ENCODE measurements around the gene SLC2A13. TPM values are rescaled to one million over a fixed set of nuclear protein-coding genes. Genes with fewer than 3 reads are reported as not detected.

SLC2A13 gene
- total and polyA plus RNA-seq, 10 donors = 1.1 to 17.1 (median 7.6) TPM

- TF ChIP-seq CTCF (IDR thresholded peaks at IDR 0.05 in 8 of 11, conservative IDR thresholded peaks at IDR 0.05 in 3 of 11) (no peak), POLR2A (IDR thresholded peaks at IDR 0.05) (no peak), POLR2AphosphoS5 (IDR thresholded peaks at IDR 0.05) (no peak)
- Histone ChIP-seq H3K4me1 (no peaks in the 10 kb centered on the region), H3K36me3 (no peaks in the 10 kb centered on the region), H3K27me3 (replicated peaks in 1 of 7) (no peaks in the 10 kb centered on the region), H3K27ac (no peak overlapping the region), H3K4me3 (no peak overlapping the region), H3K9me3 (peaks cover 0 to 26% (median 14%) of the 10 kb centered on the region in 8 donors)
- intact Hi-C loops (cut with DNase I; ENCODE audit: low total_unique reads) = no loop called here
- 56 to 71% (median 62%) methylated on average over 6 of the region's 6 CpGs for WGBS, 5 donors
- no peak for DNase-seq
These were observed 382.1 kb downstream of the SLC2A13 start for GRCh38 chr12:39723831-39724230.

GRCh38 chr12:39722504-39722903 lies 383.4 kb downstream of the SLC2A13 start:
- 39 to 78% (median 64%) methylated on average over 1 of the region's 1 CpG for WGBS, 5 donors
- H3K36me3 ChIP-seq = no peaks in the 10 kb centered on the region
- H3K4me3 ChIP-seq = no peak overlapping the region

GRCh38 chr12:39713552-39713951 lies 392.3 kb downstream of the SLC2A13 start:
- Histone ChIP-seq H3K4me3 (no peak overlapping the region), H3K9me3 (no peaks in the 10 kb centered on the region), H3K36me3 (no peaks in the 10 kb centered on the region), H3K27ac (no peak overlapping the region), H3K27me3 (replicated peaks in 1 of 7) (no peaks in the 10 kb centered on the region), H3K4me1 (no peaks in the 10 kb centered on the region)
- 89 to 94% (median 90%) methylated on average over 14 of the region's 14 CpGs for WGBS, 5 donors
- intact Hi-C loops (cut with DNase I; ENCODE audit: low total_unique reads) = no loop called here
- DNase-seq = no peak
- TF ChIP-seq CTCF (IDR thresholded peaks at IDR 0.05 in 8 of 11, conservative IDR thresholded peaks at IDR 0.05 in 3 of 11) = no peak
- no peak for TF ChIP-seq POLR2AphosphoS5 (IDR thresholded peaks at IDR 0.05)
- no peak for TF ChIP-seq POLR2A (IDR thresholded peaks at IDR 0.05)

More at GRCh38 chr12:39722504-39722903, 383.4 kb downstream of the SLC2A13 start:
- intact Hi-C loops (cut with DNase I; ENCODE audit: low total_unique reads) = no loop called here
- Histone ChIP-seq H3K4me1 (no peaks in the 10 kb centered on the region), H3K9me3 (peaks cover 0 to 14% (median 7%) of the 10 kb centered on the region in 8 donors), H3K27ac (no peak overlapping the region), H3K27me3 (replicated peaks in 1 of 7) (no peaks in the 10 kb centered on the region)
- no peak for TF ChIP-seq POLR2AphosphoS5 (IDR thresholded peaks at IDR 0.05)
- no peak for TF ChIP-seq CTCF (IDR thresholded peaks at IDR 0.05 in 8 of 11, conservative IDR thresholded peaks at IDR 0.05 in 3 of 11)
- TF ChIP-seq POLR2A (IDR thresholded peaks at IDR 0.05) = no peak
- no peak for DNase-seq

- Histone ChIP-seq H3K27me3 (replicated peaks in 1 of 7) (no peaks in the 10 kb centered on the region), H3K9me3 (no peaks in the 10 kb centered on the region), H3K36me3 (no peaks in the 10 kb centered on the region), H3K4me3 (no peak overlapping the region), H3K27ac (no peak overlapping the region), H3K4me1 (no peaks in the 10 kb centered on the region)
- intact Hi-C loops (cut with DNase I; ENCODE audit: low total_unique reads) = no loop called here
- no peak for TF ChIP-seq POLR2A (IDR thresholded peaks at IDR 0.05)
- TF ChIP-seq POLR2AphosphoS5 (IDR thresholded peaks at IDR 0.05) = no peak
- TF ChIP-seq CTCF (IDR thresholded peaks at IDR 0.05 in 8 of 11, conservative IDR thresholded peaks at IDR 0.05 in 3 of 11) = no peak
- 93 to 95% (median 93%) methylated on average over 20 of the region's 20 CpGs for WGBS, 5 donors
- DNase-seq = no peak
These were observed 393.5 kb downstream of the SLC2A13 start for GRCh38 chr12:39712334-39712733.

Small RNA genes within 50 kb of the gene (small RNA-seq; reads per million reads assigned to genes)
- 0 reads per million in 4 donors for gene RF00414

Other genes starting within 250 kb of the SLC2A13 start
- gene LRRK2, start 118.9 kb upstream of the SLC2A13 start, total RNA-seq = 100 to 1,000 TPM in 1 of 7 donors, 10 to 100 TPM in 6; 41.3 to 106 (median 62.2) TPM
- gene LRRK2, start 118.9 kb upstream of the SLC2A13 start, polyA plus RNA-seq = 10 to 100 TPM in 2 of 3 donors, 1 to 10 TPM in 1; 7.7 to 15.1 (median 10.1) TPM